ENCODE data around the gene CARD19.

The CARD19 gene

DNA sequence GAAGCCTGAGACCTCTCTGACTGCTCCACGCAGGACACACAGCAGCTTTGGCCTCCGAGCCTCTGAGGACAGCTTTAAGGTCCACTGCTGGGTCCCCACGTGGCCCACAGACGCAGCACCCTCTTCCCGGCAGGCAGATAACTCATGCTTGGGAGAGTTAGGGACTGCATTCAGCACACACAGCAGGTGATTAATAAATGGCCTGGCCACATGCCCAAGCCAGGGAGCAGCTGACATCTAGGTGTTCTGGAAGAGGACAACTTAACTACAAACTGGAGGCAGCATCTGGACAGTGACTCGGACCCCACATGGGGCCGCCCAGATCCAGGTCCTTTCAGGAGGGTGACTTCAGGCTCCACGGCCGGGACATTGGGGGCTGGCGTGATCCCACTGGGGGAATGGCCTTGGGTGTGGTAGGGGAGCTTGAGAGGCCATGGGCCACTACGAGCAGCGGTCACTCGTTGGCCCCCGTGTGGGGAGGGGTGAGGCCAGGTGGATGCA is 26.8 kb downstream of the CARD19 start:
- no peak for DNase-seq

DNA sequence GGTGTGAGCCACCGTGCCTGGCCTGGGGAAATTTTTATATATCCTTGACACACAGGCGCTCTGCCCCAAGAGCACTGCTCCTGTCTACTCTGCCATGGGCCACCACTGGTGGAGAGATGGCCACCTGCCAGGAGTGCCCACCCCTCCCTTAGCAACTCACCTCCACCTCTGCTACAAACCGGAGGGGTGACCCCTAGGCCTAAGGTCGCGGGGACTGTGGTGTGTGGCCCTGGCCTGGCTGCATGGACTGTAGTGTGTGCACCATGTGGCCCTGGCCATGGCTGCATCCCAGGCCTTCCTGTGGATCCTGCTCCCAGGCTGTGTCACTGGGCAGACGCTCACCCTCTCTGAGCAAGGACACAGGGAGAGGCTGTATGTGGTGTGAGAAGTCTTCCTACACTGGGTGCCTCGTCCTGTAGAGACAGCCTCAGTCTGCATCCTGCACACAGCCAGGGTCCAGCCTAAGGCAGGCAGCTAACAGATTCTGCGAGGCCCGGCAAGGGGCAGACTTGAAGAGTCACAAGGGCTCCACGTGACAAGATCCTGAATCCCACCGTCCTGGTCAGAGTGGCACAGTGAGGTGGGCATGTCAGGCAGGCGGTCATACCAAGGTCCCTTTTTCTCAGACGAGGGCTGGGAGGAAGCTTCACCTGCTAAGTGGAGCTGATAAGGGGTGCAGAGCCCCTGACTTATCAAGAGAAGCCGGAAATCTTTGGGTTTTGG is 27.7 kb downstream of the CARD19 start:
- no peak for DNase-seq

DNA sequence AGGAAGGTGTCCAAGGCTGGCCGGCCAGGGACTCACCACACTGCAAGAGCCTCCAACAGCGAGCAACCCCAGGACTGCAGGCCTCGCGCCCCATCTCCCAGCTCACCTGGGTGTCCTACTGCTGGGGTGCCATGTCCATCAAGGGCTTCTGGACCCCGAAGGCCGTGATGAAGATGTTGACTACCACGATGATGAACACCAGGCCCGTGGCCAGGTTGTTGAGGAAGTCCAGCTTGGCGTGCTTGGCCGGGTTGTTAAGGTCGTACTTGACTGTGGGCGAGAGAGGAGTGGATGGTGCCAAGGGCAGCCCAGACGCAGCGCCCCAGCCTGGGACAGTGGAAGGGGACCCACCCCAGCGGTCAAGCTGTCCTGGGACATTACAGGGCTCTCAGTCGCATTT is 28.8 kb downstream of the CARD19 start:
- no peak for DNase-seq

GRCh38 chr9:93125331-93125894 is 29.4 kb downstream of the CARD19 start:
- no peak for DNase-seq

- DNase-seq, result no peak
These were observed 30.2 kb downstream of the CARD19 start for GRCh38 chr9:93126151-93126781.

GRCh38 chr9:93126825-93127368 is 30.9 kb downstream of the CARD19 start:
- DNase-seq, result no peak

DNA sequence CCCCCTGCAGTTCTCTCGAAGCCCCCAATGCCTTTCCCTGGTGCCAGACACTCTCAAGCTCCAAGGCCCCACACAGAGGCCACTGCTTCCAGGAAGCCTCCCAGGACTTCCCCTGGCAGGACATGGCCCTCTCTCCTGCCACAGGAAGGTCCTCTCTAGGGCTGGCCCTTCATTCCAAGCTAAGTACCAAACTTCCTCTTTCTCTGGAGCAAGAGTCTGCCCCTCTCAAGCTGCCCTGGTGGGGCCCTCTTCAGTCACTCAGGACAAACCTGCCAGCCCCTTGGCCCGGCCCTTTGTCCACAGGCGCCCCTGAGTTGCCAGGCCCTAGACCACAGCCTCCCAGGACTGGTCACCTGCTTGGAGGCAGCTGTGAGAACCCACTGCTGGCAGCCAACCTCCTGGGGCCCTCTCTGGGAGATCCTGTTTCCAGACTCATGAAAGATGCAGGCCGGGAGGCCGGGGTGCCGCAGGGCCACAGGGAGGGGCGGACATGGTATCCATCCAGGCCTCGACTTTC is 31.4 kb downstream of the CARD19 start:
- DNase-seq, result no peak

GRCh38 chr9:93128011-93128714 is 32.1 kb downstream of the CARD19 start:
- DNase-seq, result no peak

- DNase-seq, result no peak
These were observed 32.8 kb downstream of the CARD19 start for GRCh38 chr9:93128715-93129224.

DNA sequence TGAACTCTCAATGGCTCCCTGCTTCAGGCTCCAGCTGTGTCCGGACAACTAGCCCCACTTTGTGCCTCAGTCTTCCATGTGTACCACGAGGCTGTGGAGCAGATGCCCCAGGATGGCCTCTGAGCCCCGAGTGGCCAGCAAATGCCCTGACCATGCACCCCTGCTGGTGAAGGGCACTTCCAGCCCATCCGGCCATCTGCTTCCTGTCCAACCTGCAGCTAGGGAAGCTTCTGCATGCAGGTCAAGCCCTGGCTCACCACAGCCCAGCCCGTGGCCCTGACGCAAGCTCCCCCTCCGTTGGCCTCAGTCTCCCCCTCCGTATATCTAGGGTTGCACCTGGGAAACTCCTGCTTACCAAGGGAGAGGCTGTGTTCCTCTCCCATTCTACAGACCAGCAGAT is 33.3 kb downstream of the CARD19 start:
- DNase-seq, result no peak

- DNase-seq, result no peak
These were observed 33.9 kb downstream of the CARD19 start for GRCh38 chr9:93129691-93130500.

- DNase-seq, result no peak
These were observed 35.0 kb downstream of the CARD19 start for GRCh38 chr9:93130861-93131481.

- no peak for DNase-seq
These were observed 35.7 kb downstream of the CARD19 start for GRCh38 chr9:93131599-93132286.

DNA sequence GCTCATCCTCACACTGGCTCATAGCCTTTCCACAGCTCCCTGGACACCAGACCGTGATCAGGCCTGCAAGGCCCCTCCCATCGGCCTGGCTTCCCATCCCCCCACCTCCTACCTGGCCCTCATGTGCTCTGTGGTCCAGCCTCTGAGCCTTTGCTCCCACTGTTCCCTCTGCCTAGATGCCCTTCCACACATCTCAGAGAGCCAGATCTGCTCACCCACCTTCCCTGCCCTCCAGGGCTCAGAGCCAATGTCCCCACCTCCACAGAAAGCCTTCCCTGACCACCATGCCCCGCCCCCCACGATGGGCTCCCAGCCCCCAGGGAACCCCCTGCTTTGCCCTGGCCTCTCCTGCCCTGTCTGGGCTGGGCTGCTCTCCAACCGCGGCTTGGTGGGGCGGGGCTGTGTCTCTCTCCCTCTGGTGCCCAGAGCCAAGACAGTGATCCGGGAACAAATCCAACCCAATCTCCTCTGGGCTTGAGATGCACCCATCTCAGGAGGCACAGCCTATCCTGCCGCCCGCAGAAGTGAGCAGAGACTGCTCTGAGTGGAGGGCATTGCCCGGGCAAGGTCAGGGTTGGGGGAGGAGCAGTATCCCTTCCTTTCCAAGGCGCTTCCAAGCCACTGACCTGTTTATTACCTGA is 36.4 kb downstream of the CARD19 start:
- DNase-seq, result no peak

DNA sequence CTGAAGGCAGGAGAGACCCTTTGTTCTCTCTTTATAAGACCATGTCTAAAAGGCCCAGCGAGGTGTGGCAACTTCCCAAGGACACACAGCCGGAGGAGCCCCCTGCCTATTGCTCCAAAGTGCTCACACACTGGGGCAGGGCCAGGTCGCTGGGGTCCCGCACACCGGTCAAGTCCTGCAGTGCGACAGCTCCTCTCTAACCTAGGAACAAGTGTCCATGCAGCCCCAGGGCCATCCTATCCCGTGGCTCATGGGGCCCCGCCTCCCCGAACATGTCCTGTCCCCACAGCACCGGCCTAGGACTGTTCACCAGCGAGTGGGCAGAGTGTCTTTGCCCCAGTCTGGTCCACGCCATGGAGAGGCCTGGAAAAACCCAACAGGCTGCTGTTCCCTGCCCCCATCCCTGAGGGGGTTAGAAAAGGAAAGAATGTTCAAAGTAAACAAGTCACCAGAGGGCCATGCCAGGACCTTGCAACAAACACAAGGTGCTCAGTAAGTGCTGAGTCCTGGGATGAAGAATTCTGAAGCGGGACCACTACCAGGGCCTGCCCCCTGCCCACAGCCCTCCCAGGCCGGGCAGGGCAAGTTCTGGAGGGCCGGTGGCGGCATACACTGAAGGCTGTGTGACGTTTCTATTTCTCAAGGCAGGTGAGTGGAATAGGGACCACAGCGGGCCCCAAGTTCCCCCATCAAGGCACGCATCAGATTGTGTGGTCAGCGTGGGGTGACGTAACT is 37.1 kb downstream of the CARD19 start:
- peak; percentile 63 for DNase-seq

- DNase-seq, result no peak
These were observed 37.6 kb downstream of the CARD19 start for GRCh38 chr9:93133681-93134014.

DNA sequence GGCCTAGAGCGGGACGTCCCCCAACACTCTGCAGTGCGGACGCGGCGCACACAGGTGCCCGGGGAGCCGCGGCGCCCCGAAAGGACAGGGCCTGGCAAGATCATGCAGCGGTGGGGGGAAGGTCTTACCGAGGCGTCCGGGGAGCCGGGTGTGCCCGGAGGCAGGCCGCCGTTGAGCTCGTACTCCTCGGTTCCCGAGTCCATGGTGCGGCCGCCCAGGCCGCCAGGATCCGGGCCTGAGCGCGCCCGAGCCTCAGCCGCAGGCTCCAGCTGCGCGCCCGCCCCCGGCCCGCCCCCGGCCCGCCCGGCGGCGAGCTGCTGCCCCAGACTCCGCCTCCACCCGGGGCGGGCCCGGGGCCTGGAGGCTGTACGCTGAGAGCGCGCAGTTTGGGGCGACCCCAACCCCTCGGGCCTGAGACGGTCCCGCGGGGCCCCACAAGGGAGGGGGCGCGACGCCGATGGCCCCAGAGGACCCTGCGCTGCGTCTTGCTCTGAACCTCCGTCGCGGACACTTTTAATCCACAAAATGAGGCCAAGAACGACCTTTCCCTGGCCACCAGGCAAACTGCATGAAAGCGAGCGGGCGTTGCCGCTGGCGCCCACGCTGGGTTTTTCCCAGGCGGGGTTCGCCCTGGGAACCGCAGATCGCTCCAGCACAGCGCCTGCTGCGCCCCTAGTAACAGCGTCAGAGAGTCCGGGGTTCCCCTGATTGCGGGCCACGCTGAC is 38.2 kb downstream of the CARD19 start, which contains the start of gene NINJ1:
NINJ1 (minus strand) TSS at position 237 of the 725 bp plus-strand sequence; CDS start at position 203, 34 bp downstream.
- DNase-seq, result peak; percentile 81

- DNase-seq, result no peak
These were observed 38.9 kb downstream of the CARD19 start for GRCh38 chr9:93134740-93135444.

Data from activated CD4-positive, alpha-beta T cell treated with anti-CD3 and anti-CD28 coated beads, Interleukin-2, amount 50 U/mL, for 16 hours (primary cell).